AG09309 (cell line): ENCODE results near the gene PLEKHM2.

Source experiments
- DNase-seq: peaks from one replicate; pipeline ENCODE4 v3.0.0-alpha.2; 2010; ENCODE audit warnings: low read depth
- H3K4me3 ChIP-seq: 2 replicates; pipeline ENCODE4 v1.5.1; 2011; ENCODE audit warnings: mild to moderate bottlenecking, low read depth, low read length, moderate library complexity; ENCODE audit not compliant: control insufficient read depth
- TF ChIP-seq, protein P1 (sequence below): IDR thresholded peaks from 2 replicates; pipeline ENCODE4 v1.5.1; 2011; ENCODE audit warnings: mild to moderate bottlenecking, low read depth, low read length, inconsistent platforms; ENCODE audit not compliant: insufficient read depth, control insufficient read depth; ENCODE audit errors: missing control alignments

Gene PLEKHM2

GRCh38 chr1:15662477-15662876, 21.6 kb upstream of the PLEKHM2 start:
- H3K4me3 ChIP-seq = no peak overlapping the region
- DNase-seq = no peak
- TF ChIP-seq, protein P1, sequence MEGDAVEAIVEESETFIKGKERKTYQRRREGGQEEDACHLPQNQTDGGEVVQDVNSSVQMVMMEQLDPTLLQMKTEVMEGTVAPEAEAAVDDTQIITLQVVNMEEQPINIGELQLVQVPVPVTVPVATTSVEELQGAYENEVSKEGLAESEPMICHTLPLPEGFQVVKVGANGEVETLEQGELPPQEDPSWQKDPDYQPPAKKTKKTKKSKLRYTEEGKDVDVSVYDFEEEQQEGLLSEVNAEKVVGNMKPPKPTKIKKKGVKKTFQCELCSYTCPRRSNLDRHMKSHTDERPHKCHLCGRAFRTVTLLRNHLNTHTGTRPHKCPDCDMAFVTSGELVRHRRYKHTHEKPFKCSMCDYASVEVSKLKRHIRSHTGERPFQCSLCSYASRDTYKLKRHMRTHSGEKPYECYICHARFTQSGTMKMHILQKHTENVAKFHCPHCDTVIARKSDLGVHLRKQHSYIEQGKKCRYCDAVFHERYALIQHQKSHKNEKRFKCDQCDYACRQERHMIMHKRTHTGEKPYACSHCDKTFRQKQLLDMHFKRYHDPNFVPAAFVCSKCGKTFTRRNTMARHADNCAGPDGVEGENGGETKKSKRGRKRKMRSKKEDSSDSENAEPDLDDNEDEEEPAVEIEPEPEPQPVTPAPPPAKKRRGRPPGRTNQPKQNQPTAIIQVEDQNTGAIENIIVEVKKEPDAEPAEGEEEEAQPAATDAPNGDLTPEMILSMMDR = no peak

DNA sequence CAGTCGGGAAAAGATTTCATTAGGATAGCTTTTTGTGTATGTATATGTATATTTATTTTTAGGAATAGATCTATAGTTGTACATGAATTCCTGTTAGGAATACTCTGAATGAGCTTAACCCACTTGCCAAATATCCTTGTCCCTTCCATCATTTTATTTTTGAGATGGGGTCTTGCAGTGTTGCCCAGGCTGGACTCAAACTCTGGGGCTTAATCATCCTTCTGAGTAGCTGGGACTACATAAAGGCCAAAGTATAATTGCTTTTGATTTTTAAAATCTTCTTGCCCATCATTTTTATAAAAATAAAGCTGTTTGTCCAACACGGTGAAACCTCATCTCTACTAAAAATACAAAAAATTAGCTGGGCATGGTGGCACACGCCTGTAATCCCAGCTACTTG, 20.2 kb upstream of the PLEKHM2 start:
- TF ChIP-seq, protein P1 = no peak
- no peak overlapping the region for H3K4me3 ChIP-seq
- no peak for DNase-seq

DNA sequence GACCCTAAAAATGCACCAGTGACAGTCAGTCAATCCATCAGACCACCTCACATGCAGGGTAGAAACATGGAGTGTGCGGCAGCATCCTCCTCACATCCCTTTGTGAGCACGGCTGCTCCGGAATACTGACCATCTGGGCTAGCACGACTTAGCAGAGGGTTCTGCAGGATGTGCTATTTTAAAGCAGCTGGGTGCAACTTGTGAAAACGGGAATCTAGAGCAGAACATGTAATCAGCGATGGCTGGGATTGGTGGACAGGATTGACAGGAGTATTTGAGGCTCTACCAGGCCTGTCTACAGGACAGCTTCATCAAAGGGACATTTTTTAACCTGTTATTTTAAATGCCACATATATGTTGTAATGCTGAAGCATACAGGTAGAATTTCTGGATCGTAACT, 16.8 kb upstream of the PLEKHM2 start:
- no peak overlapping the region for H3K4me3 ChIP-seq
- TF ChIP-seq, protein P1 = no peak
- DNase-seq = no peak

GRCh38 chr1:15668089-15668754, 15.9 kb upstream of the PLEKHM2 start:
- TF ChIP-seq, protein P1 = no peak
- DNase-seq = no peak
- H3K4me3 ChIP-seq = no peak overlapping the region

GRCh38 chr1:15669074-15669473, 15.0 kb upstream of the PLEKHM2 start:
- DNase-seq = no peak
- TF ChIP-seq, protein P1 = no peak
- H3K4me3 ChIP-seq = no peak overlapping the region

- H3K4me3 ChIP-seq = no peak overlapping the region
- DNase-seq = no peak
- TF ChIP-seq, protein P1 = no peak
These were observed 14.3 kb upstream of the PLEKHM2 start for GRCh38 chr1:15669864-15670263.
